Right hindlimb (tissue), 1 donor: Measurements from ENCODE around the gene NPAS2.

Source experiments
- DNase-seq: peaks from one replicate; pipeline ENCODE4 v3.0.0-alpha.2; 2018

The NPAS2 gene

DNA sequence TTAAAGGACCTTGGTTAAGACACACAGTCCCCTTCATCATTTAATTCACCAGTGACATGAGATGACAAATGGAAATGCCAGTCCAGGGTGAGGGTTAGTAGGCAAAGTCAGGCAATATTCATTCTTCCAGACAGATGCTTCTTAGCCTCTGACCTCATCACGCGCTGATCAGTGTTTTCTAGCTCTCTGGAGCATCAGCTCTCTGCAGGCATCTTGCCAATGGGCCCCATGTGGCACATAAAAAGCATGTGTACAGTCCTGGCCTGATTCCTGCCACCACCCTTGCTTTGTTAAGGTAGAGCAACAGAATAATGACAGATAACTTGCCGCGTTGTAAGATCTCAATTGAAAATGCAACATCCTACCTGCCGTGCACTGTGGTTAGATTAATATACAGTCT lies 20.3 kb upstream of the NPAS2 start:
- DNase-seq = no peak

DNA sequence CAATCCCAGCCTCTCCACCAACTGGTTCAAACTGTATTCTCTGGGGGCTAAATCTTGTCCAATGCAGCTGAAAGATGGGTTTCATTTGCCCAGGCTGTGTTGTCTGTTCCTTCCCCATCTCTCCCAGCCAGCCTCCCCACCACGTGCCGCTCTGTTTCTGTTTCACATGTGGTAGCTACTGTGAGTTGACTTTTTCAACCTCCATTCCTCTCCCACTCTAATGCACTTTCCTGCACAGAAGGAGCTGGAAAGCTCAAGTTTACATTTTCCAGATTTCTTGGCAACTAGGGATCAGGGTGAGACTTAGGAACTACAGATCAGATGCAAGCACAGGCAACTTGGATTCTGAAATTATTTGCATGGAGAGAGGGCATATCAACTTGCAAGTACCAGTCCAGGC lies 19.0 kb upstream of the NPAS2 start:
- DNase-seq = peak; percentile 73

DNA sequence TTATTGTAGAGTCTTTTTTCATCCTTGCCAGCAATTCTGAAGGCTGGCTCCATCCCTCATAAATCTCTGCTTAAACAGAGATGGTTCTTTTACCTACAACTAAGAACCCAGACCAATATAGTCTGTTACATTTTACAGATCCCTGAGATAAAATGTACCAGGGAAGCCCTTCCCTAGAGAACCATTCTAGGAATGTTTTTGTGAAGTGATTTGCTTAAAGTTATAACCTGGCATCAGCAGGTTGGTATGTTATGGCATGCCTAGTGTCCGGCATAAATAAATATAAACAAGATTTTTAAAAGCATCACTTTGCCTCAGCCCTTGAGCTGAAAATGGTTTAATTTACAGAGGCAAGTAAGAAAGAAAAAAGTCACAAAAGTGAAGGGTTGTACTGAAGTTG lies 18.5 kb upstream of the NPAS2 start:
- no peak for DNase-seq

DNA sequence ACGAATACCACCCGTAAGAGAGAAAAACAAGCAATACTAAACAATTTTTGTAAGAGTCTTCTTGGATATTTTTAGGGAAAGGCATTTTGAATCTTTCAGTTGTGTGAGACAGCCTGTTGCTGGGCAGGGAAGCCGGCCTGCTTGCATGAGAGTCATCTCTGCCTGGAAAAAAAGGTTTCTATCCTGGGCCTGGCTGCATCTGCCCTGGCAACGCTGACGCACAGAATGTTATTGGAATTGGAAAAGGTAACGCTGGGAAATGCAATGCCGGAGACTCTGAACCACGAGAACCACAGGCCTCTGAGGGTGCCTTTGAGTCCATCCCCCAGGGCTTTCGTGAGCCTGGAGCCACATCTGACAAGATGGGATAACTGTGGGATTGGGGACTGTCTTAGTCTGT lies 17.9 kb upstream of the NPAS2 start:
- DNase-seq = peak; percentile 82

DNA sequence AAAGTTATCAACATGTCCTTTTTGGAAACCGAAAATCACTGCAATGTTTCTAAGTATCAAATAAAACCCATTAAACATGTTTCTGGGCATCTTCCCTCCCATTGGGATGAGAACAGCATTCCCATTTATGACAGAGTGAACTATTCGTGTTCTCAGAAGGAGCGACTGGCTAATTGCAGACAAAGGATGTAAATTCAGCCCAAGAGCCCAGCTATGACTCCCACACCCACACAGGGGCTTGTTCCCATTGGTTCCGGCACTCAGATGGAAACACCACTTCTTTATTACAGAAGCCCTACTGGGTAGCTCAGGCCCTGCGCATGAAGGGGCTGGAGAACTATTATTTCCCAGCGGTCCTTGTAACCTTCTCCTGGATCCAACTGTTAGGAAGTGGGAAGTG lies 16.6 kb upstream of the NPAS2 start:
- peak; percentile 77 for DNase-seq

DNA sequence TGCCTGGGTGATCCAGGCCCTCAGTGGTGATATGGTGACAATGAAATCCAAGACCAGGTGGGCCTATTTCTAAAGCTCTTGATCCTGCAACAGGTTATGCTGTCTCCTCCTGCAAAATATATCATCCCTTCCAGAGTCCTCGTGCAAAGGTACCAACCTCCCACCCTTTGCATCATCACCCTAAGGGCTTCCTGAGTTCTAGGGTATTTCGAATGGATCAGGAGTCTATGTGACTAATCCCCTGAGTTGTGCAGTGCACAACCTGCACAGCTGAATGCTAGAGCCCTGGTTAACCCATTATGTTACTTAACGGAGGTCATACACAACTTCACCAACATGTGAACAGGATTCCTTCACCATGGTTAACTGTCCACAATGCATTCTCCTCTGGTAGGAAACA lies 13.4 kb upstream of the NPAS2 start:
- DNase-seq = no peak

DNA sequence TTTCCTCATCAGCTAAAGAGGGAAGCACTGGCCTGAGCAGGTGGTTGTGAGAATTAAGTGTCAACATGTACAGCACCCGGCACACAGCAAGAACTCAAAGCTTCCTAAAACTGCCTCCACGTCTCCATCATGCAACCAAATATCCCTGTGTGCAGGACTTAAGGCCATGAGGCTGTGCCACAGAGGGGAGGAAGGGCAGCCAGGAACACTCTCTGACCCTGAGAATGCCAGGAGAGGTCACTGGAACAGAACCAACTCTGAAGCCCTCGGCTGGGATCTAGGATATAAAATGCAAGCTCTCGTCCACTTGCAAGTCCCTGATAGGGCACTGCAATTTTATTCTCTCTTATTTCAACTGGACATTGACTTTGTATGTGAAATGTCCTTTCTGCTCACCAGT lies 12.2 kb upstream of the NPAS2 start:
- DNase-seq = no peak

DNA sequence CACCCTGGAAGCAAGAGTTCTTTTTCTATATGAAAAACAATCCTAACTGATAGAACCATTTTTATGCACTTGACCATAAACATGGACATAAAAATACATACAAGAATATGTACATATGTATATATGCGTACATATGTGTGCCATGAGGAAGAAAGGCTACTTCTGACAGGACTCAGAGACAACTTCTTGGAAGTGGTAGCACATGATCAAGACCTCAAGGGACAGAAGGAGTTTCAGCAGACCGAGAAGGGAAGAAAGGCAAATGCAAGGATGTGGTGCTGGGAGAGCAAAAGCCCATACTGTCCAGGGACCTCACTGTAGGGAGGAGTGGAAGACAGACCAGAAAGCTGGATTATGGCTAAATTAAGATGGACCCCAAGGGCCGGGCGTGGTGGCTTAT lies 11.4 kb upstream of the NPAS2 start:
- DNase-seq = no peak

DNA sequence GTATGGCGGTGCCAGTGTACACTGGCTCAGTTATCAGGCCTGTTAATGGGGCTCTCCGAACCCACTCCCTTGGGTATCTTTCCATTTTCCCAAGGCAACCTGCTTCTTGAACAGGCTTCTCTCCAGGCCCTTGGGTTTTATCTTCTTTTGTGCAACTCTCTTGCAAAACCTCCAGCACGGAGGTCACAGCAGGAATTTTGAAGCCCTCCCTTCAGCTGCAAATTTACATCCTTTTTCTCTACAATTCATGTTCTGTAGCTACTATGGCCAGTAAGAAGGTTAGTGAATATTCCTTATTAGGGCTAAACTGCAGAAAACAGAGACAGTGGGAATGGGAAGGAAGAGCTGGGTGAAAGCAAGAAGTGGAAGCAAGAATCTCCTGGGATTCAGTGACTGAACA lies 10.4 kb upstream of the NPAS2 start:
- no peak for DNase-seq

DNA sequence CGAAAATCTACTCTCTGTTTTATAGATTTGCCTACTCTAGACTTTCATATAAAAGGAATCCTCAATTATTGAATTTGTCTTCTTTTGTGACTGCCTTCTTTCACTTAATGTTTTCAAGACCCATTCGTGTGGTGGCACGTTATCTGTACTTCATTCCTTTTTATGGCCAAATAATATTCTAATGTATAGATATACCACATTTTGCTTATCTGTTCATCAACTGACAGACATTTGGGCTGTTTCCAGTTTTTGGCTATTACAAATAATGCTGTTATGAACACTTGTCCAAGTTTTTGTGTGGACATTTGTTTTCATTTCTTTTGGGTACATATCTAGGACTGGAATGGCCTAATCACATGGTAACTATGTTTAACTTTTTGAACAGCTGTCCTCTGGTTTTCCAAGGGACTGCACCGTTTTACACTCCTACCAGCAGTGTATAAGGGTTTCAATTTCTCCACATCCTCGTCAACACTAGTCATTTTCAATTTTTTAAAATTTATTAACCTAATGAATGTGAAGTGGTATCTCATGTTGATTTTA lies 9.3 kb upstream of the NPAS2 start:
- no peak for DNase-seq

DNA sequence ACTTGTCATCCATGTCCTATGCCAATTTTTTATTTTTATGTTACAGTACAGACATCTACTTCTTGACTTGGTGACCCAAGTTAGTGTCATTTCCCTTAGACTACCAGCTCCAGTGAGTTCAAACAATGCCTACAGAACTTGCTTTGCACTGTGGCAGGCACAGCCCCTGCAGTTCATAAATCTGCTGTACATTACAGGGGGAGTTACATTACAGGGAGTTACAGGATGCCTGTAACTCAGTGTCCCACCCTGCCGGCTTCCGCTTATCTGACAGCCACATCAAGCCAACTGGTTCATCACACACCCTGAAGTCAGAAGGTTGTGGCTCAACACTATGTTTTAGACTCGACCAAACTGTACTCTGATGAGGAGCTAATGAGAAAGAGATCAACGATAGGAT lies 7.8 kb upstream of the NPAS2 start:
- DNase-seq = no peak

DNA sequence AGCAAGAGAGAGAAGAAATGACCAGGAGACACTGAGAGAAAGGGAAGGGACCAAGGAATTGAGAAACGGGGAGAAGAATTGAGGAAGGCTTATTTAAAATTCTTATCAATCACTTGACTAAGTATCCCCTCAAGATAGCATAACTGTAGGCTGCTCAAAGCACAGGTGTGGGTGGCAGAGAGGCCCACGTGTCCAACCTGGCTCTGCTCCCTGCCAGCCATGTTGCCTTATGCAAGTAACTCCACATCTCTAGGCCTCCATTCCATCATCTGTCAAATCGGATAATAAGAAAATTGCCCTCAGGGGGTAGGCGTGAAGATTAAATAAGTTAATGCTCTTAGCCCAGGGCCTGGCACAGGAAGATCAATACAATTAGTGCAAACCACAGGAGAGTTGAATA lies 7.4 kb upstream of the NPAS2 start:
- DNase-seq = no peak

DNA sequence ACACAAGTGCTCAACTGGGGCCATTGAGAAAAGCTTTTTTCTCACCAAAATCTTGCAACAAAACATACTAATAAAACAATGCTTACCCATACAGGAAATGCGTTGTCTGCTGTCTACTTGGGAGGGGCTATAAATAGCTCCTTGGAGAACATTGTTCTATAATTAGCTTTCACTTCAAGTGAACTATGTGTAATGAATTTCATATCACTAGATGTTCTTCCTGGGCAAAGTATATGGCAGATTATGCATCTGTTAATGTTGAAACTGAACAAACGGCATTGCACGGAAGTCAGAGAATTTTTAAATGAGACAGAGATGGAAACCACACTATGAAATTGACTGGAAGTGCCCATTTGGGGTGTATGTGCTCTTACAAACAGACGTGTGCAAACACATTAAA lies 6.4 kb upstream of the NPAS2 start:
- no peak for DNase-seq

DNA sequence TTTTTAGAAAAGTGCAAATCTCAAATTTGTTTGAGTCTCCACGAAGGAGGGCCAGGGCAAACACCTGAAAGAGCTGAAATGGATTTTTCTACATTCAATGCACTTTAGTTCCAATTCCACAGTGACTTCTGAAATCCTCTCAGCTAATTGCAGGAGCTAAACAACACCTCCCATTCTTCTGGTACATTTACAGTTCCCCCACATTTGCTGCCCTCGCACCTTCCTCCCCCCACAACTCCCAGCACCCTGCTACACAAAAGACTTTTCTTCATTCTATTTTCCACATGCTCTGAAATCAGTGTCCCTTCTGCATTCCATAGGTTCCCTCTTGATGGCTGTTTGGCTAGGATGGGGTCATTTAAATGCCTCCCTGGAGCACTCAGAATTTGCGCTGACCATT lies 5.9 kb upstream of the NPAS2 start:
- no peak for DNase-seq

DNA sequence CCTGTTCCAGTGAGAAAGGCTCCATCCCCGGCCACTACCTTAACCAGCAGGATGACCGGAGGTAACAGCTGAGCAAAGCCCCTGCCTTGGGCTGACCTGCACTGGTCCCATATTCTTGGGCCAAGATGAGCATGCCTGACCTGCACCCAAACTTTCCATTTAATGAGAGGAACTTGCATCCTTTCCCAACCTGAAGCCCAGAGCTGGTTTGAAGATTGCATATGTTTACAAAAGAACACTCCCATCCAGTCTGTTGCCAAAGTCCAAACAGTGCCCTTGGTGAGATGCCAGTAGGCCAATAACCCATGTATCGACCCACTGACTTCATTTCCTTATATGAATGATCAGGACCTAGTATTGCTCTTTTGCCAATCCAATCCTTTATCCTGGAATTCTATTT lies 5.5 kb upstream of the NPAS2 start:
- DNase-seq = no peak

DNA sequence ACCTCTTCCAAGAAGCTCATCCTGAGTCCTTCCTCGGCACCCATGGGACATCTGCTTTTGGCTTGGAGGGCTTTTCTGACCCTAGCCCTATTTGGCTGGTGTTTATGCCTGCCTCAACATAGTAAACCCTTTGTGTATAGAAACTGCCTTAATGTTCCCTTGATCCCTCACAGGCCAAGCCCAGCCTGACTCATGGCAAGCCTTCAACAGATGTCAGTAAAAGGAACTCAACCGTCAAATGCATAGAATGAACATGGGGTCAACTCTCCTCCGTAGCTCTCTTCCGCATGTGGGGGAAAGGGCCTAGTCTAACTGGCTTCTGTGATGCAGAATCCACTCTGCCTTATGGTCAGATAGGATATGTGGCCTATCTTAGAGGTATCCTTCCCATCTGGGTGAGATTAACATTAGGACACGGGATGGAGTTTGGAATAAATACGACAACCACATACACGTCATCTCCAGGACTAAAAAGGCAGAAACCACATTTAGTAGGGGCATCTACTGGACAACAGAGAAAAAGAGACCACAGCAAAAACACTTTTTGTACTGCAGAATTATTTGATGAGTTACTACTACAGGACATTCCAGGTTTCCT lies 2.5 kb upstream of the NPAS2 start:
- DNase-seq = no peak

DNA sequence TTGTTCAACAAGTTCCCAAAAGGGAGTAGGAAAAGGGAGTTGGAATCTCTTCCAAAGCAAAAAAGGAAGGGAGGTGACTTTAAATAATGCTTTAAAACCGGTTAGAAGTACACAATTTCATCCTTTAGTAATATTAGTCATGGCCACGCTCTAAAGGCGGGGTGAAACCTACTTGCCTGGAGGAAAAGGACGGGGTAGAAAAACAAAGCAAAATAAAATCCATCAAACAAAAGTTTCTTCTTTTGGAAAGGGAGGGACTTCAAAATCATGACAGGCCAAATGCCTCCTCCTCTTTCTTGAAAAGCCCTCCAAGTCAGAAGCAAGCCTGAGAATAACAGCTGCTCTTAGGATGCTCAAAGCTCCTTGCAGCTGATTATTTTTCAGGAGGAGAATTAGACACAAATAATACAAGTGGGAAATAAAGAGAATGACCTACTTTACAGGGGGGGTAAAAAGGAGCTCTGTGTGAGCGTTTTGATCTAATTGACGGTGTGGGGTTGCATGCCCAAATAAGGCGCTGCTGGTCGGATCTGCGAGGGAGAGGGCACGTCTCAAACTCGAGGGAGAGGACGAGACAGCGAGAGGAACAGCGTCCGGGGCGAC lies 1.8 kb upstream of the NPAS2 start:
- DNase-seq = no peak

DNA sequence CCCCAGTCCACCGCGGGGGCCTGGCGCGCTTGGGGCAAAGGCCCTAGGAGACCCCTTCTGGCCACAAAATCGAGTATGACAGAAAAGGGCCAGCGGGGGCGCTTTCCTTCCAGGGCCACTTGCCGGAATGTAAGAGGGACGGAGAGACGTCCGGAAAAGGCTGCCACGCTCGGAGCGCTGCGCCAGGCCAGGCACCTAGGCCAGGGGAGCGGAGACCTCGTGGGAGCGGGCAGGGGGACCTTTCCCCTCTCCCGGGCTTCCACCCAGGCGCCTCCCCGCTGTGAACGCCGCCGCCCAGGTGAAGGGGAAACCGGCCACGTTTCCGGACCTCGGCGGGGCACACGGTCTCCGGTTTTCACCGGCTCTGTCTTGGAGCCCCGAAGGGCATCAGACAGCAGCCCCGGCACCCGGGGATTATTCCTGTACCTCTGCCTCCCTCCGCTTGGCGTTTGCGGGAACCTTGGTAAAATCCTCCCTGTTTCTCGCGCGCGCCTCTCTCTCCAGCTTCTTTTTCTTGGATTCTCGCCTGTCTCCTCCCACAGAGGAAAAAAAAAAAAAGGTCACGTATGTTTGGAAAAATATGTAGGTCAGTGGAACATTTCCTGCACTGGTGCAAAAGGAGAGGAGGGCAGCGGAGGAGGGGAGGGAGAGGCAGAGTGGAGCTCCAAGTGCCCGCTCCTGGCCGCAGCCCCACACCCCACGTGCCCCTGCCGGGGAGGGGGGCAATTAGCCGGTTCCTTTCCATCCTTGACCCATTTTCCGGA lies 1.2 kb upstream of the NPAS2 start:
- DNase-seq = peak; percentile 78

DNA sequence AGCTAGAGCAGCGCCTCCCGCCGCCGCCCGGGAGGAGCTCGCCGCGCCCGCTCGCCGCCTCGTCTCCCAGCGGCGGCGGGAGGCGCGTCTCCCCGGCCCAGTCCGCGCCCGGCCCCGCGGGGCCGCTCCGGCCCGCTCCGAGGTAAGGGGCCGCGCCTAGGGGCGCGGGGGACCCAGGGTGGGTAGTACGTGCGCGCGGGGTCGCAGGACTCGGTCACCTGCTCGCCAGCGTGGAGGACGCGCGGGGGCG lies 259 bp downstream of the NPAS2 start:
- DNase-seq = no peak

DNA sequence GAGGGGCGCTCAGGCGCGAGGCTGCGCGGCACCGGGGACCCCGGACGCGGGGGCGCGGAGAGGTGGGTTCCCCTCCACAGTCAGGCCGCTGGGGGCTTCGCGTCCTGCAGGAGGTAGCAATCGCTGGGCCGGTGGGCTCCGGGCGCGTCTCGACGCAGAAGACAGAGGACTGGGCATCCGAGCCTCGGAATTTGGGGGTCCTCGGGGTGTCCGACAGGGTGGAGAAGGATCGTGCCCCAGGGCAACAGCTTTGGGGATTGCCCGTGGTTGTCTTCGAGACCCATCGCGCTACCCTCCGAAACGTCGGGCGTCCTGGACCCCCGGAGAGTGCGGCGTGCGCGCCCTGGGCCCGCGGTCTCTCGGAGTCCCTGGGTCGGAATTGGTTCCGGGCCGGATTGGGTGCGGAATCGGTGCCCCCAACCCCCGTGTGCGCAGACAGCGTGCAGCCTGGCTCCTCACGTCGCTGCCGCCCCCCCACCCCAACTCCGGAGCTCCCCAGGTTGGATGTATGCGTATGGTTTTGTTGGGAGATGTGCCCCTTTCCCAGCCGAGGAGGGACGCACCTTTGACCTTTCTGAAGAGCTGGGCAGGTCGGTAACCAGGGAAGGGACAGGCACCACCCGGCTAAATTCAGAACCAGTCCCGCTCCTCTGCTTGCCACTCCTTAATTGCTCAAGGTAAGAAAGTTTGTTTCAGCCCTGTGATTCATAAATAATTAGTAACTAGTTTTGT lies 750 bp downstream of the NPAS2 start:
- DNase-seq = no peak

DNA sequence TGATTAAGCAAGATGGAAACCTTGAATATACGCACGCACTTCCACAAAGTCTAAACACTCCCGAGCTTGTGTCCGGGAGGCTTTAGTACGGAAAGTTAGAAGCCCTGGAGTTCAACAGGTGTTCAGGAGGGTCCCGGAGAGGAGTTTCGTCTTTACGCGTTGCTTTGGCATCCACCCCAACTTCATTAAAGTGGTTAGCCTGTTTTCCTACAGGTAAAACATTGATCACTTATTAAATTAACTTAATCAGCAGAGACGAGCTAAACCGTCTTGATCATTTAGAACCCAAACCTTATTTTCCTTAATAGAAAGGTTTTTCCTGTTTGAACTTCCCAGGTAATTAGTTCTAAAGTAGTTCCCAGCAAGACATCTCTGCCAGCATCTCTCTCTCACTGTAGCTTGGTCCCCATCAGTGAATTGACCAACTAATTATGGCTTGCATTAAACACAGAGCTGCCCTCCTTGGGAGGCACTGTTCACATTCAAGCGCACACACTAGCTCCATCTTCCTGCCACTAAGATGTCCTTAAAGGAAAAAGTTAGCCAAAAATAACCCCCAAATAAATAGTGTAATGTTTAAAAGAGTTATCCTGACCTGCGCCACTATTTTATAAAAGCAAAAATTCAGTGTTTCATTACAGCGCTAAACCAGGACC lies 1.4 kb downstream of the NPAS2 start:
- DNase-seq = no peak

DNA sequence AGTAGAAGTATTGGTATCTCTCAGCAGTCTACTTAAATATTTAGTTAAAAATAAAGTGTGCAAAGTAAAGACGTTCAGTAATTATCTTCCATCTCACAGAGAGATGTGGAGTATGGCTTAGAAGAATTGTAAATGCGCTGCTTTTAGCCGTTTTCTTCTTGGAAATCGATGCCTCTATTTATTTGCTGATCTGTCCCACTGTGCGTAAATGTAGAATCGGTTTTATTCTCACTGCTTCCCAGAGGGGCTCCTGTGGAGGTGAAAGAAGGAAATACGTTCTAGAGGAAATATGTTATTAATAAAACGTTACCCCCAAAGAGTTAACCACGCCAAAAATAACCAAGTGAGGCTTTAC lies 1.9 kb downstream of the NPAS2 start:
- no peak for DNase-seq

DNA sequence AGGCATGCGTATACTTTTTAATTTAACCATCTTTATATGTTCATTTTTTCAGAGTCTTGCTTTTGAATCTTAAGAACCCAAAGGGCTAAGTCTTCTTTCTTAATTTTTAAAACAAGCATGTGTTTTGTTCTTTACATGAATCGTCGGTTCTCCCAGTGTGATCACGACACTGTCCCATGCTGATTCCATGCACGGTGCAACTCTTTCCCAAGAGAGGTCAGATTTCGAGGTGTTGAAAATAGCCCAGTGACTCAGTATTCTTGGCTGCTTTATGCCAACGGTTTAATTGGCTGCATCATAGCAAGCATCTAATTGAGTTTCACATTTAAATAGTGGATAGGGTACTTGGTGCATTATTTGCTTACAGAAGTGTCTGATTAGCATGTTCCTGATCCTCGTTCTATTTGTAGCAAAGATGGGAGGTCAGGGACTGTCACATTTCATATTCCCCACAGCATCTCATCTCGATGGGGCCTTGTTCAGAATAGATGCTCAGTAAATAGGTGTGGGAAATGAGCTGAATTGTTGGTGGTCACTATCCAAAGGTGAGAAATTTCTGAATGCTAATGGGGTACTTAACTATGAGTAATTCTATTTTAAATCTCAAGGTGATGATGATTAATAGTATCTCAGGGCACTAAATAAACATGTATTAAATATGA lies 2.8 kb downstream of the NPAS2 start:
- DNase-seq = no peak
